ENCODE data around the gene RASGRP1. TPM values are rescaled to one million over a fixed set of nuclear protein-coding genes. Genes with fewer than 3 reads are reported as not detected.

RASGRP1 gene
- total RNA-seq, 1 experiment from 2014 or later: 0.39 TPM

DNA sequence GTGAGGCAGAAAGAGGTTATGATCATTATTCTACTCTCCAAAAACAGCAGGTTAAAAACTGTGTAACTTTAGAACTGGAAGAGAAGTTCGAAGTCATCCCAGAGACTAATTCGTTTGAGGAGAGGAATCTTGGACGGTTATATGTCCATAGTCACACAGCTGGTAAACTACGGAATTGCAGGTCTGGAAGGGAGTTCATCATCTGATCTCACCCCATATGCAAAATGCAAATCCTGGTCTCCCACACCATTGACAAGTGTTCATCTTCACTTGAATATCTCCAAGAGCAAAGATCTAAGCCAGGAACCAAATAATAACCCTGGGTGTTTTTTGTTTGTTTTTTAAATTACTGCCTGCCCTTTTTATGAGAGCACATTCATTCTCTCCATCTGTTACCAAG lies 57.6 kb downstream of the RASGRP1 start:
- Histone ChIP-seq H3K4me3 (no peak overlapping the region), H2AFZ (no peak overlapping the region), H3F3A (ENCODE audit: insufficient read depth, low read depth) (no peaks in the 10 kb centered on the region), H3K4me1 (replicated peaks; ENCODE audit: insufficient read depth) (no peaks in the 10 kb centered on the region), H3K79me2 (ENCODE audit: low read depth) (no peaks in the 10 kb centered on the region), H3K4me2 (no peak overlapping the region), H3K9me3 (ENCODE audit: insufficient read depth, low read depth) (no peaks in the 10 kb centered on the region), H3K27me3 (ENCODE audit: insufficient read depth, low read depth) (no peaks in the 10 kb centered on the region), H3K9me2 (ENCODE audit: insufficient read depth) (no peaks in the 10 kb centered on the region), H3K27ac (no peak overlapping the region), H4K20me1 (ENCODE audit: insufficient read depth) (no peaks in the 10 kb centered on the region), H3K36me3 (ENCODE audit: low read depth) (no peaks in the 10 kb centered on the region)
- POLR2A ChIA-PET (ENCODE audit: unreplicated experiment): no interaction called here
- intact Hi-C loops (cut with micrococcal nuclease; ENCODE audit: unreplicated experiment): no loop called here
- CTCF ChIA-PET: interaction anchor here (0.5 to 0.8 kb wide), 2 partner anchors 67 to 1251 kb away, joined by 3 to 4 read pairs; no protein-coding TSS in a partner anchor
- DNase-seq: no peak
- TF ChIP-seq, protein P1, sequence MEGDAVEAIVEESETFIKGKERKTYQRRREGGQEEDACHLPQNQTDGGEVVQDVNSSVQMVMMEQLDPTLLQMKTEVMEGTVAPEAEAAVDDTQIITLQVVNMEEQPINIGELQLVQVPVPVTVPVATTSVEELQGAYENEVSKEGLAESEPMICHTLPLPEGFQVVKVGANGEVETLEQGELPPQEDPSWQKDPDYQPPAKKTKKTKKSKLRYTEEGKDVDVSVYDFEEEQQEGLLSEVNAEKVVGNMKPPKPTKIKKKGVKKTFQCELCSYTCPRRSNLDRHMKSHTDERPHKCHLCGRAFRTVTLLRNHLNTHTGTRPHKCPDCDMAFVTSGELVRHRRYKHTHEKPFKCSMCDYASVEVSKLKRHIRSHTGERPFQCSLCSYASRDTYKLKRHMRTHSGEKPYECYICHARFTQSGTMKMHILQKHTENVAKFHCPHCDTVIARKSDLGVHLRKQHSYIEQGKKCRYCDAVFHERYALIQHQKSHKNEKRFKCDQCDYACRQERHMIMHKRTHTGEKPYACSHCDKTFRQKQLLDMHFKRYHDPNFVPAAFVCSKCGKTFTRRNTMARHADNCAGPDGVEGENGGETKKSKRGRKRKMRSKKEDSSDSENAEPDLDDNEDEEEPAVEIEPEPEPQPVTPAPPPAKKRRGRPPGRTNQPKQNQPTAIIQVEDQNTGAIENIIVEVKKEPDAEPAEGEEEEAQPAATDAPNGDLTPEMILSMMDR (conservative IDR thresholded peaks at IDR 0.05): no peak
- no peak for TF ChIP-seq EZH2 (IDR thresholded peaks at IDR 0.05; ENCODE audit: low read depth)
- no TSS peak for BruUV-seq (replicated peaks)

DNA sequence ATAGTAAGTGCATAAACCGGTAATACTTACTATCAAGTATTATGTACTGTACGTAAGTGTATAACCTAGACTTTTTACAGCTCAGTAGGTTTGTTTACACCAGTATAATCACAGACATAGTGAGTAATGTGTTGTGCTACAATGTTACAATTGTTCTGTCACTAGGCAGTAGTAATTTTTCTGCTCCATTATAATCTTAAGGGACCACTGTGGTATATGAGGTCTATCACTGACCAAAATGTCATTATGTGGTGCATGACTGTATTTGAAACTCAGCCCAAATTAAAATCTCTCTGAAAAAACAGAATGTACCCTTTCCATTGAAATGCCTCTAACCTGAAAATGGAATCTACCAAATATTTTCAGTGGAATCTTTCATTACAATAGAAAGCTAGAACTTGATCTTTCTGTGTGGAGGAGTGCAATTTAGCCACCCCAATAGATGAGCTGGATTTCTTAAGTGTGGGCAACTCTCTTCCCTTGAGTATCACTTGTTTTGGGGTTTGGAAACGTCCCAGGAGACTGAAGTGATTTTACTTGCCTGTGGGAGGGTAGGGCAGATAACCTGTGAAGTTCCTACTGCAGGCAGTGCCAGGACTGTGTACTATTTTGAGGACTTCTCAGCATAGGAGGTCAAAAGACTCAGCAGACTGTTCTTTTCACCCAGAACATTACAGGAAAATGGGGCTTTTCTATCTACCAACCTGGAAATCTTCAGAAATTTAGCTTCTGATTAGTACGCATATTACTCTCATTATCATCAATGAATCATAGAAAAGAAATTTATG lies 59.7 kb downstream of the RASGRP1 start:
- Histone ChIP-seq H3K4me3 (no peak overlapping the region), H3K27ac (no peak overlapping the region), H3K9me2 (ENCODE audit: insufficient read depth) (no peaks in the 10 kb centered on the region), H3K79me2 (ENCODE audit: low read depth) (no peaks in the 10 kb centered on the region), H3K36me3 (ENCODE audit: low read depth) (no peaks in the 10 kb centered on the region), H3K27me3 (ENCODE audit: insufficient read depth, low read depth) (no peaks in the 10 kb centered on the region), H4K20me1 (ENCODE audit: insufficient read depth) (no peaks in the 10 kb centered on the region), H2AFZ (no peak overlapping the region), H3F3A (ENCODE audit: insufficient read depth, low read depth) (no peaks in the 10 kb centered on the region), H3K4me2 (no peak overlapping the region), H3K9me3 (ENCODE audit: insufficient read depth, low read depth) (no peaks in the 10 kb centered on the region), H3K4me1 (replicated peaks; ENCODE audit: insufficient read depth) (no peaks in the 10 kb centered on the region)
- TF ChIP-seq EZH2 (IDR thresholded peaks at IDR 0.05; ENCODE audit: low read depth): no peak
- no TSS peak for BruUV-seq (replicated peaks)
- intact Hi-C loops (cut with micrococcal nuclease; ENCODE audit: unreplicated experiment): no loop called here
- no peak for DNase-seq
- POLR2A ChIA-PET (ENCODE audit: unreplicated experiment): interaction anchor here (0.6 kb wide), 1 partner anchor 107 kb away, joined by 3 read pairs; no protein-coding TSS in a partner anchor
- CTCF ChIA-PET: interaction anchor here (0.7 kb wide), 1 partner anchor 194 kb away, joined by 3 read pairs; no protein-coding TSS in a partner anchor

DNA sequence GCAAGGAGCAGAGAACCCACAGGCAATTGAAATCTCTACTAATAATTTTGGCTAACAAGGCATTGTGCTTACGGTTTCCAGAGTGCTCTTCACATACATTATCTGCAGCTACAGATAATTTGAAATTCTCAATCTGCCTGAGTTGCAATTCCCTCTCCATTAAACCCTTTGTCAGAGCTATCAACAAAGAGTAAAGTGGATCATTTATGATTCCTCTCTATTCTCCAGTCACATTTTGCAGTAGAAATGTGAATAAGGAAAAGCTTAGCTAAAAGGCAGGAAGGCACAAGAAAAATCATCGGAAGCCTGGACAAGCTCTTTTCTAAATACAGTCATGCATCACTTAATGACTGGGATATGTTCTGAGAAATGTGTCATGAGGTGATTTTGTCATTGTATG lies 61.1 kb downstream of the RASGRP1 start:
- ChIA-PET CTCF (interaction anchor here (0.6 to 0.7 kb wide), 2 partner anchors 259 to 657 kb away, joined by 4 to 8 read pairs; no protein-coding TSS in a partner anchor), POLR2A (ENCODE audit: unreplicated experiment) (no interaction called here)

More for the DNA sequence above, 61.1 kb downstream of the RASGRP1 start:
- H3K4me1 ChIP-seq (replicated peaks; ENCODE audit: insufficient read depth): no peaks in the 10 kb centered on the region
- H3K27me3 ChIP-seq (ENCODE audit: insufficient read depth, low read depth): no peaks in the 10 kb centered on the region
- intact Hi-C loops (cut with micrococcal nuclease; ENCODE audit: unreplicated experiment): no loop called here
- DNase-seq: no peak
- H3K4me3 ChIP-seq: no peak overlapping the region
- TF ChIP-seq EZH2 (IDR thresholded peaks at IDR 0.05; ENCODE audit: low read depth): no peak
- TF ChIP-seq, protein P1 (conservative IDR thresholded peaks at IDR 0.05): no peak
- H3K27ac ChIP-seq: no peak overlapping the region
- no TSS peak for BruUV-seq (replicated peaks)
- no peaks in the 10 kb centered on the region for H3K79me2 ChIP-seq (ENCODE audit: low read depth)
- H2AFZ ChIP-seq: no peak overlapping the region
- no peaks in the 10 kb centered on the region for H3K9me2 ChIP-seq (ENCODE audit: insufficient read depth)
- no peaks in the 10 kb centered on the region for H3F3A ChIP-seq (ENCODE audit: insufficient read depth, low read depth)
- H3K4me2 ChIP-seq: no peak overlapping the region
- H4K20me1 ChIP-seq (ENCODE audit: insufficient read depth): no peaks in the 10 kb centered on the region
- no peaks in the 10 kb centered on the region for H3K9me3 ChIP-seq (ENCODE audit: insufficient read depth, low read depth)
- H3K36me3 ChIP-seq (ENCODE audit: low read depth): no peaks in the 10 kb centered on the region

All from PC-9 (cell line).